A549 treated with Hydrocortisone at 1 μM for 4 hours (cell line): ENCODE results near the gene SSBP3. TPM values are rescaled to one million over a fixed set of nuclear protein-coding genes. Genes with fewer than 3 reads are reported as not detected.

Experiments
- total RNA-seq: library from RNA; stranded (reverse); fragments of 200-300 nt; extraction: Qiagen RNA extraction; gene quantifications from 5 replicates; pipeline ENCODE4 v1.2.3, GENCODE V29; 2022

The SSBP3 gene
- 5.7 to 7.4 TPM (median 6.4 TPM) in 5 replicates for total RNA-seq

DNA sequence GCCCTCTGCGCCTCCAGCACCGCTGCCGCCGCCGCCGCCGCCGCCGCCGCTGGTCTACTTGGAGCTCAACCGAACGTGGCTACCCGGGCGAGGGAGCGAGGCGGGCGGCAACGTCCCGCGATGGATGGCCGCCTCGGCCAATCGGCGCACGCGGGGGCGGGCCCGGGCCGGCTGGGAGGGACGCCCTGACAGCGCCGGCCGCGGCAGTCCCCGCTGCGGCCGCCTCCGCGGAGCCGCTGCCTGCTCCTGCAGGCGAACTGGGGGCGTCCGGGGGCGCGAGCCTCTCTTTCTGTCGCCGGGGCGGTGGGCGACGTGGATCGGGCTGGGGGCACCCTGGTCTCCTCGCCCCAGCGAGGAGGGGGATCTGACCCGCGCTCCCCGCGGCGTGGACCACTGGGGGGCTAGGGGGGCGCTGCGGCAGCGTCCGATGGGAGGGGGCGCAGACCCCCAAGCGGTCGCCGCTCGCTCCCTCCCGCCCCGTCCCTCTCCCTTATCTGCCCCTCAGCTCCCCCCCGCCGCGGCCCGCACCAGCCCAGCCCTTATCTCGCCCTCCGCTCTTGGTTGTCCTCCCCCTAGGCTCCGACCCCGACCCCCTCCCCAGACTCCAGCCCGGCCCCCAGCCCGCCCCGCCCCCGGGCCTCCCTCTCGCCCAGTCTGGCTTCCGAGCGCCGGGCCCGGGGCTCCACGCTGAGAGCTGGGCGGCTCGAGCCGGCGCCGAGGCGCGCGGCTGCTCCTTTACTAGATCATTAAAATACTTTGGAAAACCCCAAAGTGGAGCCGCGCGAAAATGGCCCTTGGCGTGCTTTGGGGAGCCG lies at the start of gene SSBP3:
SSBP3 (minus strand) TSS at position 56 of the 815 bp plus-strand sequence.

GRCh38 chr1:54199765-54200518 lies 206.3 kb downstream of the SSBP3 start, which contains the start of the genes CYB5RL and MRPL37:
Gene CYB5RL (minus strand): TSS chr1:54200030. CDS start chr1:54195616, 4,414 bp downstream.
Gene MRPL37 (plus strand): TSS chr1:54200167. CDS start chr1:54200244, 77 bp downstream.

Other genes starting within 250 kb of the SSBP3 start
- gene CYB5RL, start 206.4 kb downstream of the SSBP3 start, total RNA-seq, result 2.7 to 3.6 TPM (median 3.1 TPM) in 5 replicates
- gene MRPL37, start 206.2 kb downstream of the SSBP3 start, total RNA-seq, result 89.9 to 97.4 TPM (median 92.3 TPM) in 5 replicates
- gene ACOT11, start 141.8 kb upstream of the SSBP3 start, total RNA-seq, result 2.0 to 2.4 TPM (median 2.1 TPM) in 5 replicates
- 0.15 to 0.29 TPM (median 0.24 TPM) in 5 replicates for gene FAM151A, start 217.1 kb upstream of the SSBP3 start, total RNA-seq
- not detected in 5 replicates for gene MROH7, start 235.4 kb upstream of the SSBP3 start, total RNA-seq